Ovary (tissue), 10 donors: ENCODE results near the gene CST3. TPM values are rescaled to one million over a fixed set of nuclear protein-coding genes. Genes with fewer than 3 reads are reported as not detected.
A peak's percentile ranks its signal among the peaks of the same experiment; 100 is the strongest.
"Not testable (repeated sequence)": the region's sequence is repeated elsewhere in the genome, so short reads cannot be mapped to it uniquely, and the experiment has no call there.

Source experiments
- DNase-seq, 5 donors: peaks; one replicate each; pipeline ENCODE4 v3.0.0-alpha.2; 2019 to 2020
- H3K27ac ChIP-seq, 2 donors: fragments of 200-600 bp; one replicate each; pipeline versions ENCODE4 v1.5.1 to v1.8.0; 2019 to 2022
- H3K27me3 ChIP-seq: fragments of 200-600 bp; one replicate; pipeline ENCODE4 v1.8.0; 2022
- H3K36me3 ChIP-seq: fragments of 200-600 bp; sonication (generic); one replicate; pipeline ENCODE4 v1.5.1; 2019
- H3K4me1 ChIP-seq: one replicate; pipeline ENCODE4 v1.8.1; 2013; ENCODE audit warnings: mild to moderate bottlenecking, moderate library complexity; ENCODE audit not compliant: insufficient read depth
- H3K4me3 ChIP-seq: fragments of 200-600 bp; sonication (generic); one replicate; pipeline ENCODE4 v1.5.1; 2017
- H3K9me3 ChIP-seq, 2 donors: fragments of 200-600 bp in 1 of 2; sonication (generic) in 1 of 2; one replicate each; pipeline versions ENCODE4 v1.5.1 to v1.8.1; 2013 to 2019; ENCODE audit warnings: mild to moderate bottlenecking in 1 of 2, moderate library complexity in 1 of 2
- CTCF ChIP-seq, 3 donors: fragments of 450-650 bp in 2 of 3; fragments of 200-600 bp in 1 of 3; IDR thresholded peaks; one replicate each; pipeline versions ENCODE4 v1.5.1 to v1.8.0; 2016 to 2022; ENCODE audit warnings: antibody characterized with exemption in 3 of 3, mild to moderate bottlenecking in 1 of 3
- EP300 ChIP-seq: sonication (generic); formaldehyde crosslinking; IDR thresholded peaks from one replicate; pipeline ENCODE4 v1.6.1; 2017; ENCODE audit warnings: antibody characterized with exemption
- POLR2A ChIP-seq: fragments of 450-650 bp; IDR thresholded peaks from one replicate; pipeline ENCODE4 v1.6.1; 2017; ENCODE audit warnings: antibody characterized with exemption, mild to moderate bottlenecking, moderate library complexity
- WGBS, 3 donors: extraction: QIAGEN DNeasy Blood & Tissue Kit in 1 of 3; methylation state at CpG; one replicate each; pipeline versions ENCODE4 v1.1.5 to v1.1.7; 2013 to 2017; 5-methylcytosine and 5-hydroxymethylcytosine counted together
- intact Hi-C, 4 donors: fragments of 100-400 bp; cut with DNase I; formaldehyde crosslinking; loops; one replicate each; pipeline versions ENCODE4 v1.11.0 to v1.15.1; 2022 to 2023
- long read RNA-seq, 3 donors: library from polyadenylated mRNA in 2 of 3; unstranded in 2 of 3; transcript quantifications; one replicate each; pipeline ENCODE4 v2.0.0 and lab custom pipeline, GENCODE V29; 2021 to 2026
- polyA plus RNA-seq, 2 donors: library from polyadenylated mRNA; stranded (reverse); fragments of 200-250 nt in 1 of 2; fragments of 350-450 nt in 1 of 2; fragmentation: Illumina TruSeq in 1 of 2; extraction: RNeasy Lipid Tissue Mini Kit (QIAGEN cat#74804) in 1 of 2; gene quantifications; one replicate each; pipeline ENCODE4 v1.2.3, GENCODE V29; 2013 to 2014
- total RNA-seq, 7 donors: library from RNA; depleted of rRNA in 2 of 7; stranded (reverse); fragments of >200 nt in 2 of 7; fragmentation: NEBNext Ultra II Directional in 3 of 7; extraction: Animal tissue kit (Norgen Biotek cat#: 25700) in 3 of 7; gene quantifications; one replicate each; pipeline versions ENCODE4 v1.1.0 to v1.2.4, GENCODE V29; 2016 to 2023
- donor health status: DM: no; HTN: no; CAD: no; lungs with moderate emphysema.
- donor health status: DM: no; HTN: no; CAD: no.
- donor health status: Bipolar disorder and iron deficiency.
- donor health status: DM: yes; HTN: yes; CAD: no.
- donor health status: DM: no; HTN: no; CAD: no.
- donor health status: DM: yes; HTN: yes; CAD: no.

CST3 gene
- 100 to 1,000 TPM; 317 to 889 (median 588) TPM for total RNA-seq
- polyA plus RNA-seq, result 100 to 1,000 TPM; 352 to 404 TPM
- long read RNA-seq, donor 1, transcript CST3-201 (3 exons, 873 nt), result major isoform, 290 of 352 reads
- long read RNA-seq, donor 1, transcript CST3-203 (4 exons, 3,286 nt), result minor isoform, 29 of 352 reads
- long read RNA-seq, donor 1, partial matches to known transcripts, result 4 of 352 reads
- long read RNA-seq, donor 1, other reads (novel, unspliced or antisense), result 29 of 352 reads
- long read RNA-seq, donor 2, transcript CST3-201 (3 exons, 873 nt), result major isoform, 136 of 230 reads
- long read RNA-seq, donor 2, partial matches to known transcripts, result 88 of 230 reads
- long read RNA-seq, donor 2, other reads (novel, unspliced or antisense), result 6 of 230 reads
- long read RNA-seq, donor 3, transcript CST3-201 (3 exons, 873 nt), result major isoform, 594 of 613 reads
- long read RNA-seq, donor 3, partial matches to known transcripts, result 2 of 613 reads
- long read RNA-seq, donor 3, other reads (novel, unspliced or antisense), result 13 of 613 reads

DNA sequence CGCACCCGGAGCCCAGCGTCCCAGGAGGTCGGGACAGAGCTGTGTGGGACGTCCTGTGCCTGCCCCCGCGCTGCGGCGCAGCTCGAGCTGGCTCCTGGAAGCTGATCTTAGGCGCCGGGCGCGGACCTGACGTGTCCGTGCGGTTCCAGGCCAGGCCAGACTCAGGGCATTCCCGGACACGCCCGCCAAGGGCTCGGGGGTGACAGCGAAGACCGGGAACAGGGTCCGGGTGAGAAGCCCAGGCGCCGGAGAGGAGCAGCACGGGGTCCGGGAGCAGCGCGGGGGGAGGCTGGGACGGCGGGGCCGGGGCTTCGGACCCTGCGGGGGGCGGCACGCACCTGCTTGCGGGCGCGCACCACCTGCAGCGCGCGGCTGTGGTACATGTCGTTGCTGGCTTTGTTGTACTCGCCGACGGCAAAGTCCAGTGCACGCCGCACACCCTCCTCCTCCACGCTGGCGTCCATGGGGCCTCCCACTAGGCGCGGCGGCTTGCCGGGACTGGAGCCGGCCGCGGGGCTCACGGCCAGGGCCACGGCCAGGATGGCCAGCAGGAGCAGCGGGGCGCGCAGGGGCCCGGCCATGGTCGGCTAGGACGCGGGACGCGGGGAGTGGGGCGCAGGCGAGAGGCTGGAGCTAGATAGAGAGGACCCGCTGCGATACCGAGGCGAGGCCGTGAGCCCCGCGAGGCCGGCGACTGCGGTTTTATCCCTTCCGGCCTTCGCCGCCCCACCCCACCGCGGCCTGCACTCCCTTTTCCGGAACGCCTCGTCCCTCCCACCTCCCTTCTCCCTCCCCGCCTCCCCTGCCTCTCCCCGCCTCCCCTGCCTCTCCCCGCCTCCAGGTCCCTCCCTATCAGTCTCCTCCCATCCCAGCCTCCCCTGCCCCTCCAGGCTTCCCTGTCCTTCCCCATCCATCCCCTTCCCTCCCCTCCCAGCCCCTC lies at the start of gene CST3:
CST3 (minus strand) TSS at position 674 of the 940 bp plus-strand sequence; CDS start at position 581, 93 bp downstream.
- Histone ChIP-seq H3K27ac (peak within 1 kb of the TSS; percentile 26 to 77), H3K36me3 (no peaks in the 10 kb centered on the region), H3K4me3 (peak within 1 kb of the TSS; percentile 97), H3K9me3 (no peaks in the 10 kb centered on the region), H3K4me1 (peaks cover 22% of the 10 kb centered on the region), H3K27me3 (no peaks in the 10 kb centered on the region)
- peak; percentile 88 to 94 (median 93) for DNase-seq
- 0 to 1% (median 0%) methylated on average over 70 to 91 of the region's 92 CpGs for WGBS, 3 donors
- no peak for TF ChIP-seq CTCF (IDR thresholded peaks at IDR 0.05)
- peak; percentile 87 for TF ChIP-seq POLR2A
- intact Hi-C loops, result loop anchor here in 2 of 4 donors (10.0 kb wide), 2 partner anchors 273 to 283 kb away; partner anchors contain the start of genes GZF1 (in 1 of the 2) and NXT1 (in 1 of the 2)

GRCh38 chr20:23686046-23686750 lies 48.4 kb upstream of the CST3 start:
- no peaks in the 10 kb centered on the region for H3K4me1 ChIP-seq
- intact Hi-C loops, result no loop called here
- H3K4me3 ChIP-seq, result no peak overlapping the region
- no peaks in the 10 kb centered on the region for H3K27me3 ChIP-seq
- no peaks in the 10 kb centered on the region for H3K9me3 ChIP-seq
- no peak overlapping the region for H3K27ac ChIP-seq
- no peak for DNase-seq
- 73 to 92% (median 78%) methylated on average over 3 to 4 of the region's 4 CpGs for WGBS, 3 donors
- TF ChIP-seq POLR2A (no peak), EP300 (no peak)
- H3K36me3 ChIP-seq, result no peaks in the 10 kb centered on the region

GRCh38 chr20:23685529-23685896 lies 47.8 kb upstream of the CST3 start:
- H3K4me1 ChIP-seq, DNase-seq, H3K4me3 ChIP-seq, H3K27me3 ChIP-seq, intact Hi-C loops, H3K27ac ChIP-seq, H3K36me3 ChIP-seq, H3K9me3 ChIP-seq: not testable (repeated sequence)
- 45 to 59% (median 52%) methylated on average over 4 of the region's 4 CpGs for WGBS, 3 donors

- no peaks in the 10 kb centered on the region for H3K36me3 ChIP-seq
- intact Hi-C loops, result no loop called here
- 77 to 87% (median 84%) methylated on average over 6 of the region's 6 CpGs for WGBS, 3 donors
- H3K9me3 ChIP-seq, result no peaks in the 10 kb centered on the region
- TF ChIP-seq POLR2A (no peak), CTCF (IDR thresholded peaks at IDR 0.05) (no peak), EP300 (no peak)
- H3K27ac ChIP-seq, result no peak overlapping the region
- DNase-seq, result no peak
- H3K4me3 ChIP-seq, result no peak overlapping the region
- H3K4me1 ChIP-seq, result peaks cover 2% of the 10 kb centered on the region
- H3K27me3 ChIP-seq, result no peaks in the 10 kb centered on the region
Measured at GRCh38 chr20:23684261-23684660, 46.5 kb upstream of the CST3 start.

GRCh38 chr20:23683807-23684206 lies 46.1 kb upstream of the CST3 start:
- Histone ChIP-seq H3K9me3 (no peaks in the 10 kb centered on the region), H3K4me1 (peaks cover 2% of the 10 kb centered on the region), H3K36me3 (no peaks in the 10 kb centered on the region), H3K4me3 (no peak overlapping the region), H3K27me3 (no peaks in the 10 kb centered on the region), H3K27ac (no peak overlapping the region)
- intact Hi-C loops, result no loop called here
- 69 to 87% (median 81%) methylated on average over 2 of the region's 2 CpGs for WGBS, 3 donors
- TF ChIP-seq EP300, result no peak
- no peak for TF ChIP-seq CTCF (IDR thresholded peaks at IDR 0.05)
- TF ChIP-seq POLR2A, result no peak
- DNase-seq, result no peak
